Activated naive CD8-positive, alpha-beta T cell treated with anti-CD3 and anti-CD28 coated beads, Interleukin-2, amount 50 U/mL, for 24 hours (primary cell): Measurements from ENCODE around the gene ADAT3.

ENCODE experiments used
- ATAC-seq: fragments of 150-1000 bp; cut with Tn5 transposase; one replicate; pipeline ENCODE4 v1.10.0; 2021
- DNase-seq: peaks from one replicate; pipeline ENCODE4 v3.0.0; 2021
- H3K27ac Mint-ChIP-seq: one replicate; pipeline ENCODE4 v1.8.0; 2021; ENCODE audit warnings: mild to moderate bottlenecking, mixed read lengths
- H3K27me3 Mint-ChIP-seq: one replicate; pipeline ENCODE4 v1.8.0; 2021; ENCODE audit warnings: mixed read lengths
- H3K36me3 Mint-ChIP-seq: one replicate; pipeline ENCODE4 v1.8.0; 2021; ENCODE audit warnings: low read depth, mixed read lengths
- H3K4me1 Mint-ChIP-seq: one replicate; pipeline ENCODE4 v1.8.0; 2021; ENCODE audit warnings: mixed read lengths
- H3K4me3 Mint-ChIP-seq: one replicate; pipeline ENCODE4 v1.8.0; 2021; ENCODE audit warnings: mild to moderate bottlenecking, moderate library complexity, mixed read lengths
- H3K9me3 Mint-ChIP-seq: one replicate; pipeline ENCODE4 v1.8.0; 2021; ENCODE audit warnings: mixed read lengths

Gene ADAT3

DNA sequence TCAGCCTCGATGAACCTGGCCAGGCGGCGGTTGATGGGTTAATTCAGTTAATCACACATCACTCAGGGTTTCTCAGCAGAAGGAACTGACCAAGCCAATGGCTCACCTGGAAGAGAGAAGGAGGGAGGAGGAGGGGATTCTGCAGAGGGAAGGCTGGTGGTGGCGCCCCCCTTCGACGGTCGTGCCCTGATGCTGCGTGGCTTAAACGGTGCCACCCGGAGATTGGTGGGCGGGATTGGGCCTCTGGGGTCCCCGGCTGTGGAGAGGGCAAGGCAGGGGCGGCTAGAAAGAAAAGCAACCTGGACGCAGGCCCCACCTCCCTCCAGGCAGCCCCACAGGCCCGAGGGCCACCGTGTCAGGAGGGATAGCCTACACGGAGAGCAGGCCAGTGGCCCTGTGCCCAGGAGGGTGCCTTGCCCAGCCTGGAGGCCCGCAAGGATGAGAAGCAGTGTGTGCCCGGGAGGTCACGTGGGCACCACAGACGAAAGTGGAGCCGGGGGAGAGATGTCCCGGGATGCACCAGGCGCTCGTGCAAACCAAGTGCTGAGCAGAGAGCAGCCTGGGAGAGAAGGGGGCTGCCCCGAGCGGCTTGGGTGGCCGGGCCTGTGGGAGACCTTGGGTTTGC lies 51.8 kb downstream of the ADAT3 start:
- H3K9me3 Mint-ChIP-seq: no peaks in the 10 kb centered on the region
- H3K27ac Mint-ChIP-seq: no peak overlapping the region
- DNase-seq: no peak
- peaks cover 5% of the 10 kb centered on the region for H3K4me1 Mint-ChIP-seq
- no peak overlapping the region for H3K4me3 Mint-ChIP-seq
- no peak for ATAC-seq
- H3K27me3 Mint-ChIP-seq: no peaks in the 10 kb centered on the region
- peaks cover 2% of the 10 kb centered on the region for H3K36me3 Mint-ChIP-seq

DNA sequence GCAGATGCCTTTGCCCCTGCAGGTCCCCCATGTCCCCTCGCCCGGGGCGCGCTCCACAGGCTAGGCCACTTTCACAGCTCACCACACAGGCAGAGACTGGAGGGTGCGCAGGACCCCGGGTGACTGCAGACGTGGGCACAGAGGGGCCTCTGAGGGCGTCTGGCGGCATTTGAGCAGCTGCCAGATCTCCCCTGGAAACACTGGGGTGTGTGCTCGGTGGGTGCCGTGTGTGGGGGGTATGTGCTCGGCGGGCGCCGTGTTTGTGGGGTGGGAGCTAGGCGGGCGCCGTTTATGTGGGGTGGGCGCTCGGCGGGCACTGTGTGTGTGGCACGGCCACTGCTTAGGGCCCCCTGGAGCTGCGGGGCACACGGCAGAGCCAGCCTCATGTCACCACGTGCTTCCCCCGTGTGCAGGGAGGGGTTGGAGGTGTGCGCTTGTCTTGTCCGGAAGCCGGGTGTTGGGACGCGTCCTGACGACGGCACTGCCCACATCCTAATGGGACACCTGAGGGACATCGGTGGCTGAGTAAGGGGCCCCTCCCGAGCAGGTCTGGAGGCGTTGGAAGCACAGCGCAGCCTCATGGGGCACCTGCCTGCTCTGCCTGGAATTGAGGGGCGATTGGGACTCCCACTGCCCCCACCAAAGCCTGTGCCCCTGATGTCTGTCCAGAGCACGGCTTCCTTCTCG lies 52.5 kb downstream of the ADAT3 start:
- H3K27me3 Mint-ChIP-seq: no peaks in the 10 kb centered on the region
- peaks cover 5% of the 10 kb centered on the region for H3K4me1 Mint-ChIP-seq
- H3K4me3 Mint-ChIP-seq: no peak overlapping the region
- DNase-seq: no peak
- H3K27ac Mint-ChIP-seq: no peak overlapping the region
- no peaks in the 10 kb centered on the region for H3K9me3 Mint-ChIP-seq
- peaks cover 2% of the 10 kb centered on the region for H3K36me3 Mint-ChIP-seq
- no peak for ATAC-seq

DNA sequence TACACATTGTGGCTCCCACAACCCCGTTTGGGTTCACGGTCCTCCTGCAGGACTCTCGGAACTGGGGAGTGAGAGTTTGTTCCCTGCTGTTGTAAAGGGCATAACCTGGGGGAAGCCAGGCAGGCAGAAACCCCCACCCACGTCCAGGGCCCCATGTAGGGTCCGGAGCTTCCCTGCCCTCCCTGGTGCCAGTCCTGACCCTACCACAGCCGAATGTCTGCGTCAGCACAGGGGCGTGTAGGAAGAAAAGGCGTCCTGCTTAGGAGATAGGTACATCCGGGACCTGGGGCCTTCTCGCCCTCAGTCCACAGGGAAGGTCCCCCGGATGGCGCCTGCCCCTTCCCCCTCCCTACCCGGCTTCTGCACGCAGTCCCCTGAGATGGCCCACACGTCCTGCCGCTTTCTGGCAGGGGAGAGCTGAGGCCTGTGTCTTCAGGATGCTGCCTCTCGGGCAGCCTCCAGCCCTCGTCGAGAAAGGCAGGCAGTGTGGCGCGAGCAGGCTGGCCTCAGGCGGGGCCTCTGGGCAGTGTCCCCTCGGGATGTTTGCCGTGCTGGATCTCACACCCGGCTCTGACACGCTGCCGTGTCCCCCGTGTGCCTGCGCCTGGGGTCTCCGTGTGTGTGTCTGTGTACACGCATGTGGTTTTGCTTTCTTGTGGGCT lies 54.9 kb downstream of the ADAT3 start:
- DNase-seq (no peak), ATAC-seq (no peak)
- Mint-ChIP-seq H3K27me3 (no peaks in the 10 kb centered on the region), H3K27ac (no peak overlapping the region), H3K9me3 (no peaks in the 10 kb centered on the region), H3K36me3 (peaks cover 2% of the 10 kb centered on the region), H3K4me1 (peaks cover 5% of the 10 kb centered on the region), H3K4me3 (no peak overlapping the region)

DNA sequence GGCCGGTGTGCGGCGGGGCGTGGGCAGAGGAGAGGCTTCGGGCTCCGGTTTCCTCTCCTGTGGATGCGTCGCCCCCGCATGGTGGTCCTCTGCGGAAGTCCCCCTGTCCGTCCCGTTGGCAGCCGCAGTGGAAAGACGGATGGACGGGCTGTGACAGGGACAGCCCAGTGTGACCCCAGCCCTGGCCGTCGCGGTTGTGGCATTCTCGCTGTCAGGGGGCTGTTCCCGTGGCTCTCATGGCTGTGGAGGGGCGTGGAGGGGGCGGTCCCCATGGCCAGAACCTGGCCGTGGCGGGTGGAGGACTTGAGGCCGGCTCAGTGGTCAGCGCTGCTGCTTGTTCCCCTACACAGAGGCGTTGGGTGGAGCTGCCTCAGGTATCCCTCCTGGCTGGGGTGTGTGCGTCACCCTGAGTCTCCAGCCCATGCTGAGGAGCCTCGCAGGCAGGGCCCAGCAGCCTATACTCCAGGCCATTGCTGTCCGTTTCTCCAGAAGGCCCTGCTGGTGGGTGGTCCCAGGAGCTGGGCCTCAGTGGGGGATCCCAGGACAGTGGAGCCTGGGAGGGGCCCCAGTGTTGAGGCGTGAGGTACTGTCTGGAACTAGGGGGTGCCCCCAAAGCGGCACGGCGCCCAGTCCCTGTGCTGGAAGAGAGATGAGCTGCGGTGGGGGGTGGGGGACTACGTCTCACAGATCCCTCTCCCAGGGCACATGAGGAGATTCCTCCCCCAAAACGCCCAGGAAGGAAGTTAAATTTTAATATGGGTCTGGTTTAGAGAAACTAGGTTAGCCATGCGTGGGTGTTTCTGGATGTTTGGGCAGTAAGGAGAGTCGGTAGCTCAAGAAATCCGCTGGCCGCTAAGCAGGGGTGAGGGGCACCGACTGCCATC lies 56.0 kb downstream of the ADAT3 start:
- DNase-seq (no peak), ATAC-seq (no peak)
- no peak overlapping the region for H3K27ac Mint-ChIP-seq
- no peaks in the 10 kb centered on the region for H3K27me3 Mint-ChIP-seq
- peaks cover 2% of the 10 kb centered on the region for H3K36me3 Mint-ChIP-seq
- H3K4me1 Mint-ChIP-seq: peaks cover 8% of the 10 kb centered on the region
- H3K9me3 Mint-ChIP-seq: no peaks in the 10 kb centered on the region
- no peak overlapping the region for H3K4me3 Mint-ChIP-seq

DNA sequence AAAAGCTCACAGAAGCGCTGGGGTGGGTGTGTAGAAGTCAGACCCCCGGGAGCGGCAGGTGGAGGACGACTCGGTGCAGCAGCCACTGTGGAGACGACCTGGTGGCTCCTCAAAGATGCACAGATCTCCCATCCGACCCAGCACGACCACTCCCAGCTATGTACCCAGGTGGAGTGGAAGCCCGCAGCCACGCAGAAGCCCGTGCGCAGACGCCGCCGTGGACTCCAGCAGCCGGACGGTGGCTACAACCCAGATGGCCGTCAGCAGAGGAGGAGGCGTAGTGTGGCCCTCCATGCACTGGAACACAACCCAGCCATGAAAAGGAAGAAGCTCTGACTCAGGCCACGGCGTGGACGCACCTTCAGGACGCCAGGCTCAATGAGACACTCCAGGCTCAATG lies 57.5 kb downstream of the ADAT3 start:
- ATAC-seq: no peak
- DNase-seq: no peak
- Mint-ChIP-seq H3K36me3 (peaks cover 2% of the 10 kb centered on the region), H3K4me3 (no peak overlapping the region), H3K4me1 (peaks cover 13% of the 10 kb centered on the region), H3K27me3 (no peaks in the 10 kb centered on the region), H3K9me3 (no peaks in the 10 kb centered on the region), H3K27ac (no peak overlapping the region)
